ENCODE results near the gene NDUFC1. TPM values are rescaled to one million over a fixed set of nuclear protein-coding genes. Genes with fewer than 3 reads are reported as not detected.
"Not testable (repeated sequence)": the region's sequence is repeated elsewhere in the genome, so short reads cannot be mapped to it uniquely, and the experiment has no call there.

The NDUFC1 gene
- 54.3 TPM for polyA plus RNA-seq (ENCODE audit: insufficient read length)

- DNase-seq, result peak; percentile 61
Measured at GRCh38 chr4:139301821-139302611, at the start of gene NDUFC1. Gene NDUFC1 (minus strand): TSS chr4:139302477. CDS start chr4:139295798, 6,679 bp downstream.

- DNase-seq, result no peak
Measured at GRCh38 chr4:139337612-139338011, 35.3 kb upstream of the NDUFC1 start.

- no peak for DNase-seq
Measured at GRCh38 chr4:139333046-139333445, 30.8 kb upstream of the NDUFC1 start.

- DNase-seq, result no peak
Measured at GRCh38 chr4:139331185-139331584, 28.9 kb upstream of the NDUFC1 start.

GRCh38 chr4:139330283-139330682 is 28.0 kb upstream of the NDUFC1 start:
- DNase-seq, result no peak

GRCh38 chr4:139329665-139330200 is 27.5 kb upstream of the NDUFC1 start:
- DNase-seq, result no peak

- DNase-seq, result no peak
Measured at GRCh38 chr4:139324620-139325019, 22.3 kb upstream of the NDUFC1 start.

- not testable (repeated sequence) for DNase-seq
Measured at GRCh38 chr4:139322541-139322940, 20.3 kb upstream of the NDUFC1 start.

- DNase-seq, result not testable (repeated sequence)
Measured at GRCh38 chr4:139322070-139322469, 19.8 kb upstream of the NDUFC1 start.

GRCh38 chr4:139319571-139319970 is 17.3 kb upstream of the NDUFC1 start:
- DNase-seq, result no peak

- DNase-seq, result no peak
Measured at GRCh38 chr4:139317635-139318034, 15.4 kb upstream of the NDUFC1 start.

- DNase-seq, result no peak
Measured at GRCh38 chr4:139316733-139317132, 14.5 kb upstream of the NDUFC1 start.

GRCh38 chr4:139315221-139315675 is 13.0 kb upstream of the NDUFC1 start:
- DNase-seq, result no peak

- DNase-seq, result no peak
Measured at GRCh38 chr4:139314047-139314800, 11.9 kb upstream of the NDUFC1 start.

GRCh38 chr4:139313414-139313813 is 11.1 kb upstream of the NDUFC1 start:
- DNase-seq, result not testable (repeated sequence)

- DNase-seq, result no peak
Measured at GRCh38 chr4:139312552-139313332, 10.5 kb upstream of the NDUFC1 start.

- DNase-seq, result no peak
Measured at GRCh38 chr4:139311909-139312308, 9.6 kb upstream of the NDUFC1 start.

GRCh38 chr4:139304920-139305319 is 2.6 kb upstream of the NDUFC1 start:
- DNase-seq, result no peak

- DNase-seq, result peak; percentile 98
Measured at GRCh38 chr4:139301113-139301820, 1.0 kb downstream of the NDUFC1 start, which contains the start of gene NAA15. Gene NAA15 (plus strand): TSS chr4:139301505. CDS start chr4:139301778, 273 bp downstream.

- DNase-seq, result no peak
Measured at GRCh38 chr4:139300431-139301112, 1.7 kb downstream of the NDUFC1 start.

GRCh38 chr4:139299536-139299935 is 2.7 kb downstream of the NDUFC1 start:
- DNase-seq, result no peak

All from hindlimb muscle (tissue), 1 donor.